ENCODE results near the gene SSC5D. TPM values are rescaled to one million over a fixed set of nuclear protein-coding genes. Genes with fewer than 3 reads are reported as not detected.

The SSC5D gene
- polyA plus RNA-seq, 1 of the 3 experiments (the other 2 are of a cell fraction) = 4.9 TPM

DNA sequence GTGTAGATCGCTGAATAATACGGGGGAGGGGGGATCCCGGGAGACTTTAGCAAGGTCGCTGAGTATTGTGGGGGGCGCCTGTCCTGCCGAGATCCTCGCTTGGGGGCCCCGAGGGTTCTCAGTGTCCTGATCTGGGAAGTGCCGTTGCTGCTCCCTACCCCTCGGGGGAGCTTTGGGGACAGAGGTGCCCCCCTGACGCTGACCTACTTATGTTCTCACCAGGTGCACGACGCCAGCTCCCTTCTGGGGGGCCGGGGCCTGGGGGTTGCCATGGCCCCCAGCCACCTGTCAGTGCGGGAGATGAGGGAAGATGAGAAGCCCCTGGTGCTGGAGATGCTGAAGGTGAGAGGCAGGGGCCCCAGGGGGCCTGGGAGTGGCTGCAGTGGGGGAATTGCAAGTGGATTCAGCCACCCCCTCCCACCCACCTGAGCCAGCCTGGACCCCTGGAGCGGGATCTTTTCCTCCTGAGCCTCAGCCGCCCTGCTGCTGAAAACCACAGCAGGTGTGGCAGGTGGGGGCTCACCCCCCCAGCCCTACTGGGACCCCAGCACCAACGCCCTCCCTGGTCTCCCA is 2.7 kb upstream of the SSC5D start:
- Histone ChIP-seq H3K79me2 (ENCODE audit: insufficient read depth) (peaks cover 16% of the 10 kb centered on the region; the same call in 1 of the 2 replicates), H3K4me1 (ENCODE audit: control insufficient read depth in 1 of 2, insufficient read depth in 2 of 2, low read depth in 1 of 2, low read length in 1 of 2) (peaks cover 30 to 44% of the 10 kb centered on the region in 2 experiments; a peak in 3 of 4 replicates), H3K4me2 (peak overlapping the region; percentile 91), H3K9ac (peak overlapping the region; percentile 86), H3K27ac (ENCODE audit: low read depth in 2 of 2, low read length in 1 of 2) (peak overlapping the region; percentile 95 to 97), H3F3A (replicated peaks; ENCODE audit: insufficient read depth) (peaks cover 29% of the 10 kb centered on the region), H3K36me3 (replicated peaks in 1 of 2; ENCODE audit: control insufficient read depth in 1 of 2, insufficient read depth in 2 of 2, low read length in 1 of 2) (peaks cover 0 to 7% of the 10 kb centered on the region in 2 experiments), H3K4me3 (ENCODE audit: low read depth in 2 of 2, low read length in 1 of 2) (peak overlapping the region; percentile 69 to 80), H4K20me1 (ENCODE audit: insufficient read depth) (no peaks in the 10 kb centered on the region), H3K27me3 (ENCODE audit: insufficient read depth) (no peaks in the 10 kb centered on the region), H3K9me2 (no peaks in the 10 kb centered on the region), H3K9me3 (no peaks in the 10 kb centered on the region), H2AFZ (ENCODE audit: low read depth) (no peak overlapping the region)
- TF ChIP-seq PBX3 (IDR thresholded peaks at IDR 0.05) (no peak), RCOR1 (IDR thresholded peaks at IDR 0.05; ENCODE audit: low read length) (no peak), RXRA (IDR thresholded peaks at IDR 0.05; ENCODE audit: borderline replicate concordance, low read depth) (no peak), RAD21 (IDR thresholded peaks at IDR 0.05; ENCODE audit: low read length) (no peak), EZH2phosphoT487 (IDR thresholded peaks at IDR 0.05; ENCODE audit: borderline replicate concordance, low read depth) (no peak), NRF1 (IDR thresholded peaks at IDR 0.05; ENCODE audit: low read depth, low read length) (no peak), TCF12 (IDR thresholded peaks at IDR 0.05) (no peak), YY1 (IDR thresholded peaks at IDR 0.05; ENCODE audit: low read depth) (no peak), ELF1 (IDR thresholded peaks at IDR 0.05) (no peak)
- TF ChIP-seq, protein P1, sequence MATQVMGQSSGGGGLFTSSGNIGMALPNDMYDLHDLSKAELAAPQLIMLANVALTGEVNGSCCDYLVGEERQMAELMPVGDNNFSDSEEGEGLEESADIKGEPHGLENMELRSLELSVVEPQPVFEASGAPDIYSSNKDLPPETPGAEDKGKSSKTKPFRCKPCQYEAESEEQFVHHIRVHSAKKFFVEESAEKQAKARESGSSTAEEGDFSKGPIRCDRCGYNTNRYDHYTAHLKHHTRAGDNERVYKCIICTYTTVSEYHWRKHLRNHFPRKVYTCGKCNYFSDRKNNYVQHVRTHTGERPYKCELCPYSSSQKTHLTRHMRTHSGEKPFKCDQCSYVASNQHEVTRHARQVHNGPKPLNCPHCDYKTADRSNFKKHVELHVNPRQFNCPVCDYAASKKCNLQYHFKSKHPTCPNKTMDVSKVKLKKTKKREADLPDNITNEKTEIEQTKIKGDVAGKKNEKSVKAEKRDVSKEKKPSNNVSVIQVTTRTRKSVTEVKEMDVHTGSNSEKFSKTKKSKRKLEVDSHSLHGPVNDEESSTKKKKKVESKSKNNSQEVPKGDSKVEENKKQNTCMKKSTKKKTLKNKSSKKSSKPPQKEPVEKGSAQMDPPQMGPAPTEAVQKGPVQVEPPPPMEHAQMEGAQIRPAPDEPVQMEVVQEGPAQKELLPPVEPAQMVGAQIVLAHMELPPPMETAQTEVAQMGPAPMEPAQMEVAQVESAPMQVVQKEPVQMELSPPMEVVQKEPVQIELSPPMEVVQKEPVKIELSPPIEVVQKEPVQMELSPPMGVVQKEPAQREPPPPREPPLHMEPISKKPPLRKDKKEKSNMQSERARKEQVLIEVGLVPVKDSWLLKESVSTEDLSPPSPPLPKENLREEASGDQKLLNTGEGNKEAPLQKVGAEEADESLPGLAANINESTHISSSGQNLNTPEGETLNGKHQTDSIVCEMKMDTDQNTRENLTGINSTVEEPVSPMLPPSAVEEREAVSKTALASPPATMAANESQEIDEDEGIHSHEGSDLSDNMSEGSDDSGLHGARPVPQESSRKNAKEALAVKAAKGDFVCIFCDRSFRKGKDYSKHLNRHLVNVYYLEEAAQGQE (IDR thresholded peaks at IDR 0.05; ENCODE audit: low read depth, low read length) = no peak
- CTCF ChIA-PET = interaction anchor here (0.9 to 15.1 kb wide), 13 partner anchors 9 to 344 kb away, joined by 3 to 162 read pairs (median 5); partner anchors contain the start of gene ZNF628
- 18% methylated on average over 8 of the region's 18 CpGs for WGBS (ENCODE audit: low lambda C conversion rate)
- POLR2A ChIA-PET = interaction anchor here (0.7 to 2.3 kb wide), 5 partner anchors 9 to 116 kb away, joined by 3 to 15 read pairs (median 5); partner anchors contain the start of genes UBE2S and ZNF628
- no peak for DNase-seq
